Subcutaneous adipose tissue (tissue), 4 donors: ENCODE data around the gene WIPF2. TPM values are rescaled to one million over a fixed set of nuclear protein-coding genes. Genes with fewer than 3 reads are reported as not detected.

Experiments
- total RNA-seq, 4 donors: library from RNA; depleted of rRNA; stranded (reverse); fragments of >200 nt; gene quantifications; one replicate each; pipeline ENCODE4 v1.1.0, GENCODE V29; 2016
- TF ChIP-seq, protein P1 (sequence below): fragments of 450-650 bp; IDR thresholded peaks from one replicate; pipeline ENCODE4 v1.5.1; 2016; ENCODE audit warnings: low read depth, mild to moderate bottlenecking, control low read depth, antibody characterized with exemption, moderate library complexity

WIPF2 gene
- total RNA-seq, 4 donors from 2014 or later: 8.1 to 10.2 (median 9.7) TPM

DNA sequence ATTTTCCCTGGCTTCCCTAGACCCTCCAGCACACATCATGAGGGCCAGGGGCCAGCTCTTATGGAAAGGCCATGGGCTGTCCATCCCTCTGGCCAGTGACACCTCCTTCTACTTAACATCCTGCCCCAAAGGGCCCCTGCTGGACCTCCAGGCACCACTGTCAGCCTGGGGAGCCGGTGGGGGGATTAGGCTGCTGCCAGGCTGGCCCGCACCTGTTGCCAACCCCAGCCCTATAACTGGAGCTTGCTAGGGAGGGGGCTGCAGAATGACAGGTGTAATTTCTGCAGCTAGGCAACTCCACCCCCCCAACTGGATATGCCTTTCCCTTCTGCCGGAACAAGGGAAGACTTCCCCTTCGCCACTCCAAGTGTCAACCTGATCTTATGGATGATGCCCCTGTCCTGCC lies 102.4 kb downstream of the WIPF2 start:
- TF ChIP-seq, protein P1, sequence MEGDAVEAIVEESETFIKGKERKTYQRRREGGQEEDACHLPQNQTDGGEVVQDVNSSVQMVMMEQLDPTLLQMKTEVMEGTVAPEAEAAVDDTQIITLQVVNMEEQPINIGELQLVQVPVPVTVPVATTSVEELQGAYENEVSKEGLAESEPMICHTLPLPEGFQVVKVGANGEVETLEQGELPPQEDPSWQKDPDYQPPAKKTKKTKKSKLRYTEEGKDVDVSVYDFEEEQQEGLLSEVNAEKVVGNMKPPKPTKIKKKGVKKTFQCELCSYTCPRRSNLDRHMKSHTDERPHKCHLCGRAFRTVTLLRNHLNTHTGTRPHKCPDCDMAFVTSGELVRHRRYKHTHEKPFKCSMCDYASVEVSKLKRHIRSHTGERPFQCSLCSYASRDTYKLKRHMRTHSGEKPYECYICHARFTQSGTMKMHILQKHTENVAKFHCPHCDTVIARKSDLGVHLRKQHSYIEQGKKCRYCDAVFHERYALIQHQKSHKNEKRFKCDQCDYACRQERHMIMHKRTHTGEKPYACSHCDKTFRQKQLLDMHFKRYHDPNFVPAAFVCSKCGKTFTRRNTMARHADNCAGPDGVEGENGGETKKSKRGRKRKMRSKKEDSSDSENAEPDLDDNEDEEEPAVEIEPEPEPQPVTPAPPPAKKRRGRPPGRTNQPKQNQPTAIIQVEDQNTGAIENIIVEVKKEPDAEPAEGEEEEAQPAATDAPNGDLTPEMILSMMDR: no peak

DNA sequence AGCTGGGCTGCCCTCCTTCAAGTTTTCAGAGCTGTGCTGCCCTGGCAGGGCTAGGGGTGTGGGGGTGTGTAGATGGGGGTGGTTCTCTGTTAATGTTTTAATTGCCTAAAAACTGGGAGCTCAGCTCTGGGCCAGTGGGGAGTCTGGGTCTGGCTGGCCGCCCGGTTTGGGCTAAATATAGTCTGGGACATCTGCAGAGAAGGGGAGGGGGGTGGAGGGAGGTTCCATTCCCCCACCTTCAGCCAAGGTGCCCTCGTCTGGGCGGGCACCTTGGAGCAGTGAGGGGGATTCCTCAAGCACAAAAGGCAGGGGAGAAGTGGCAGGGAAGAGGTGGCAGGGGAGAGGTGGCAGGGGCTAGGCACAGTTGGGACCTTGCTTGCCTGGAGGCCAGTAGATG lies 102.9 kb downstream of the WIPF2 start:
- TF ChIP-seq, protein P1: no peak

DNA sequence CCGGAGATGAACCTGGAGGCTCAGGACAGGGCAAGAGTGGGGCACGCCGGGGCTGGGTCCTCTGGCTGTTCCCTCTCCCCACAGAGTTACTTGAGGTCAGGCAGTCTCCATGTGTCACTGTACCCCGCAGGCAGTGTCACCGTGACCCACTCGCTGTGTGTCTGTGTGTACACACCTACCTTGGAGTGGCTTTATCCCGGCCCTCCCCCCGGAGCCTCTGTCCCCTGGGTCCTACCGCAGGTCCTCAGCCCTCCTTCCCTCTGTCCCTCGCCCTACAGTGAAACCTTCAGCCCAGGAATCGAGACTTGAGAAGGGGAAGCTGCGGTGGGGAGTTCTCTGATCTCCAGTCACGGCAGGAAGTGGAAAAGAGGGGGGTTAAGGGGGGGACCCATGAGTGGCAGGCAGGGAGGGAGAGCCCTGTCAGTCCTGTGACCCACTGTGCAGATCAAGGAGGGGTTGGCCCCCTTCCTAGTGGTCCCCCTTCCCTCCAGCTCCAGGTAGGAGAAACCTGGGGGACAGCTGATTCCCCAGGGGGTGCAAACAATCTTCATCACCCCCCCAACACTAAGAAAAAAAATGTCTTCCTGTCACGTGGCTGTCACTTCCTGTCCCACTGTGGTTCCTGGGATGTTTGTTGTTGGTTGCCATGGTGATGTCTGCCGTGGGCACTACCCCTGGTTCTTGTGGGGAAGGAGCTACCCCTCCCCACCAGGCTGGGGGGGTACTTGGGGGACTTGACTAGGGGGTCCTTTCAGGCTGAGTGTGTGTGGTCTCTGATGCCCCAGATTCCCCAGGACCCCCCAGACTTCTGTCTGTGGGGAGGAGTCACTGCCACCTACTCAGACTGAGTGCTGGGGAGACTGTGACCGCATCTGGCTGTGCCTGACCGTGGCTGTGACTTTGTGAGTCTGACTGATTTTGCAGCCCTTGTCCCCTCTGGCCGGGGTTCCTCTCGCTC lies 103.5 kb downstream of the WIPF2 start:
- TF ChIP-seq, protein P1: no peak

DNA sequence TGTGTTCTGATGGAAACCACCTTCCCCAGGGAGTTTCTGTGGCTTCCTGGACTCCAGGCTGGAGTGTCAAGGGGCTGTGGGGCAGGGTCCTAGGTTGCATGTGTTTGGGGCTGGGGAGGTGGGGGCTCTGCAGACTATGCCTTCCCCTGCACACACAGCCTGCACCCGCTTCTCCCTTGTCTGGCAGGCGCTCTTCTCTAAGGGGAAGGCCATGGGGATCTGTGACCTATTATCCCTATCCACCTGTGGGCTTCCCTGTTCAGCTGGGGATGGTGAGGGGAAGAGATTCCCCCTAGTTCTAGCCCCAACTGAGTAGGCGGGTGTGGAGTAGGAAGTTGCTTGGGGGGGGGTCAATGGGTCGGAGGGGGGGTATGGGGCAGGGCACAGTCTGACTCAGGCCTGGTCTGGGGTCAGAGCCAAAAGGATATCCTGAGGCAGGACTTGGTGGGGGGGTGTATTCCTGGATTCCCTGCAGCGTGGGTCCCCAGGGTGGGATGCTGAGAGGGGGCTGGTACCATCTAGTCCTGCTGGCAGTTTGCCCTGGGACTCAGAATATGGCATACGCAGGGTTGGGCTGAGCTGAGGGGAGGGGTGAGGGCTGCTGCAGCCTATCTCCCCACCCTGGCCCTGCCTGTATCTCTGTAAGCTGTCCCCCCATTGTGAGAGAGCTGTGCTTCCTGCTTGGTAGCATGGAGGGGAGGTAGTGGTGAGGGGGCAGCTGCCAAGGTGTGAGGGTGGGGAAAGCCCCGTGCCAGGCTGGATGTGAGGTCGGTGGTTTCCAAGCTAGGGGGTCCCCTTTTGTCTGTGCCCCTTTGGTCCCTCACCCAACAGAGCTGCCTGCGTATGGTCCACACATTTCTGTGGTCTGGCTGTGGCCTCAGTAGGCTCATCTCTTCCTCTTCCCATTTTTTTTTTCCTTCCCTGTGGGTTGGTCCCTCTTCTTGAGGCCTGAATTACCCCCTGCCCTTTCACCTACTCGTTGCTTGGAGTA lies 104.6 kb downstream of the WIPF2 start:
- TF ChIP-seq, protein P1: no peak

DNA sequence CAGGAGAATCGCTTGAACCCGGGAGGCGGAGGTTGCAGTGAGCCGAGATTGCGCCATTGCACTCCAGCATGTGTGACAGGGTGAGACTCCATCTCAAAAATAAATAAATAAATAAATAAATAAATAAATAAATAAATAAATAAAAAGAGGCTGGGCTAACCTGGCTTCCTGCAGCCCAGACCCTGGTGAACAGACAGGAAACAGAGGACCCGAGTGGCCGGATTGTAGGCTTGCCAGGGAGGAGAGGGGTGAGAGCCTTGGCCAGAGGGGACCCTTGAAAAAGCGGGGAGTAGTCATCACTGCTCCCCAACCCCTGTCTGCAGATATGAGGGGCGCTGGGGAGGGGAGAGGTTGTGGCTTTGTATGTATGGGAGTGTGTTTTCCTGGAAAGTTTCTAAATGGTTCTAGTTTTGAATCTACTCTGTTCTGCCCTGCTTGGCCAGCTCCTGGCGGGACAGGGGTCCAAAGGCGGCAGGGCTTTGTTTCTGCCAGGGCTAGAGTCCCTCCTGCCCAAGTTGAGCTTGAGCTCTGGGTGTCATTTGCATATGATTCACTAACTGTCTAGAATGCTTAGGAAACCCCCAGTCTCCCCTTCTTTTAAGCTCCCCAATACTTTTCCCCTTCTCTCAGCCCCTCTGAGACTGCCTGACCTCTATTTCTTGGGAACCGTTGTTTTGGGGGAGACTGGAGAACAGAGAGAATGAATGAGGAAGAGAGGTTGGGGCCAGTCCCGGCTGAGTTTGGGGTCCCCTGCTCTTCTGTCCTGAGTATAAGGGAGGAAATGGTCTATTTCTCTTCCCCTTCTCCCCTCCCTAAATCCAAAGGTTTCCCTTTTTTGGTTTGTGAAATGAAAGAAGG lies 106.3 kb downstream of the WIPF2 start:
- TF ChIP-seq, protein P1: no peak

DNA sequence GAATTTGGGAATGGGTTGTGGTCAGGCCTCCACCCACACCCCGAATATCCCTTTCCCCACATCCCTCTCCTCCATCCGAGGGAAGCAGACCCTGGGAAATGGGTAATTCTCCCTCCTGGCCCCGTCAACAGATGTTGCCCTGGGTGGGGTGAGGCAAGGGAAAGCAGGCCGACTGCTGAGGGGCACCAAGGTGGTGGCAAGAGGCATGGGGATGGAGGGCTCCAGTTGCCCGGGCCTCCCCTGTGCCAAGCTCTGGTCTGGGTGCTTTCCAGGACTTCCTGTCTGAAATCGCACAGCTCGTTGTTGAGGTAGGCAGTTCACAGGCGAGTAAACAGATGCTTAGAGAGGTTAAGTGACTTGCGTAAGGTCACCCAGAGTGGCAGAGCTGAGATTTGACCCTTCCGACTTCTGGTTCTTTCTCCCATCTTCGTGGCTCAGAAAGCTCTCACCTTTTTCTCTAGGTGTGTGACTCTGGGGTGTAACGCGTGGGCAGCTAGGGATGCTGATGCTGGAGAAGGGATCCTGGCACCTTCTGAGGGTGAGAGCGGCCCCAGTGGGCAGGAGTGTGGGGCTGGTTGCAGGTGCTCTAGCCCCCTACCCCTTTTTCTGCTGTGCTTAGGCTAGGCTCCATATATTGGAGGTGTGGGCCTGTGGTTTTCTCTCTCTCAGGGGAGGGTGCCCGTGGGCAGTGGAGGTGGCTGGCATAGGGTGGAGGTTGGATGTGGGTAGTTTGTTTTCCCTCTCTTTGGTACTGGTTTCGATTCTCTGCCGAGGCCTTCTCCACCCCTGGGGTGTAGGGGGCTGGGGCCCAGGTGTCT lies 107.1 kb downstream of the WIPF2 start:
- TF ChIP-seq, protein P1: no peak
